Right atrium auricular region (tissue), 2 donors: Measurements from ENCODE around the gene SELENON. TPM values are rescaled to one million over a fixed set of nuclear protein-coding genes. Genes with fewer than 3 reads are reported as not detected.

ENCODE experiments used
- DNase-seq: peaks from one replicate; pipeline ENCODE4 v3.0.0-alpha.2; 2019; ENCODE audit warnings: low spot score
- H3K27ac ChIP-seq, 2 donors: fragments of 200-600 bp; sonication (generic); 1 replicate in 1 of 2; 2 replicates in 1 of 2; pipeline ENCODE4 v1.5.1; 2016 to 2019
- H3K27me3 ChIP-seq, 2 donors: fragments of 200-600 bp; sonication (generic); one replicate each; pipeline versions ENCODE4 v1.5.1 to v1.6.0; 2017 to 2019
- H3K36me3 ChIP-seq: fragments of 200-600 bp; sonication (generic); one replicate; pipeline ENCODE4 v1.5.1; 2016
- H3K4me1 ChIP-seq, 2 donors: fragments of 200-600 bp; sonication (generic); one replicate each; pipeline versions ENCODE4 v1.5.1 to v1.6.0; 2017 to 2019
- H3K4me3 ChIP-seq, 2 donors: fragments of 200-600 bp; sonication (generic); 1 replicate in 1 of 2; 2 replicates in 1 of 2; pipeline ENCODE4 v1.5.1; 2017 to 2019; ENCODE audit warnings: mild to moderate bottlenecking in 1 of 2, moderate library complexity in 1 of 2
- H3K9me3 ChIP-seq, 2 donors: fragments of 200-600 bp; sonication (generic); one replicate each; pipeline ENCODE4 v1.5.1; 2019
- CTCF ChIP-seq, 2 donors: fragments of 200-600 bp; sonication (generic); IDR thresholded peaks; one replicate each; pipeline ENCODE4 v1.5.1; 2019; ENCODE audit warnings: antibody characterized with exemption in 2 of 2
- total RNA-seq, 2 donors: library from RNA; depleted of rRNA; stranded (reverse); fragments of >200 nt; gene quantifications; one replicate each; pipeline ENCODE4 v1.1.0, GENCODE V29; 2016

Gene SELENON
- total RNA-seq, 2 donors from 2014 or later: 31.7 to 34.2 TPM

- Histone ChIP-seq H3K27ac (no peak overlapping the region), H3K4me1 (peaks cover 0 to 76% of the 10 kb centered on the region in 2 donors), H3K36me3 (no peaks in the 10 kb centered on the region), H3K27me3 (no peaks in the 10 kb centered on the region), H3K9me3 (no peaks in the 10 kb centered on the region), H3K4me3 (no peak overlapping the region)
- TF ChIP-seq CTCF (IDR thresholded peaks at IDR 0.05): no peak
- no peak for DNase-seq
Measured at GRCh38 chr1:25803368-25803767, 3.4 kb downstream of the SELENON start.

GRCh38 chr1:25804244-25804963, 4.4 kb downstream of the SELENON start:
- no peaks in the 10 kb centered on the region for H3K9me3 ChIP-seq
- H3K27me3 ChIP-seq: no peaks in the 10 kb centered on the region
- no peak for TF ChIP-seq CTCF (IDR thresholded peaks at IDR 0.05)
- no peak for DNase-seq
- no peak overlapping the region for H3K4me3 ChIP-seq
- peaks cover 10% of the 10 kb centered on the region for H3K36me3 ChIP-seq
- H3K4me1 ChIP-seq: peaks cover 0 to 80% of the 10 kb centered on the region in 2 donors
- H3K27ac ChIP-seq: peak overlapping the region; percentile 56 to 58

GRCh38 chr1:25804964-25805862, 5.2 kb downstream of the SELENON start:
- no peak overlapping the region for H3K4me3 ChIP-seq
- no peaks in the 10 kb centered on the region for H3K27me3 ChIP-seq
- H3K4me1 ChIP-seq: peaks cover 0 to 77% of the 10 kb centered on the region in 2 donors
- no peak for DNase-seq
- peaks cover 16% of the 10 kb centered on the region for H3K36me3 ChIP-seq
- TF ChIP-seq CTCF (IDR thresholded peaks at IDR 0.05): no peak
- no peaks in the 10 kb centered on the region for H3K9me3 ChIP-seq
- H3K27ac ChIP-seq: peak overlapping the region; percentile 56 to 58

- TF ChIP-seq CTCF (IDR thresholded peaks at IDR 0.05): no peak
- Histone ChIP-seq H3K36me3 (peaks cover 16% of the 10 kb centered on the region), H3K4me1 (peaks cover 0 to 80% of the 10 kb centered on the region in 2 donors), H3K4me3 (no peak overlapping the region), H3K9me3 (no peaks in the 10 kb centered on the region), H3K27me3 (no peaks in the 10 kb centered on the region), H3K27ac (peak overlapping the region; percentile 56 to 58)
- DNase-seq: no peak
Measured at GRCh38 chr1:25805863-25806225, 5.9 kb downstream of the SELENON start.

GRCh38 chr1:25806418-25806817, 6.4 kb downstream of the SELENON start:
- Histone ChIP-seq H3K4me1 (peaks cover 0 to 78% of the 10 kb centered on the region in 2 donors), H3K27me3 (no peaks in the 10 kb centered on the region), H3K4me3 (no peak overlapping the region), H3K9me3 (no peaks in the 10 kb centered on the region), H3K36me3 (peaks cover 19% of the 10 kb centered on the region), H3K27ac (peak overlapping the region; percentile 56 to 58)
- no peak for TF ChIP-seq CTCF (IDR thresholded peaks at IDR 0.05)
- DNase-seq: no peak
